Fibroblast of skin of left quadriceps (primary cell): Measurements from ENCODE around the gene MRTFB.

ENCODE experiments used
- DNase-seq, 2 experiments: peaks; one replicate each; pipeline ENCODE4 v3.0.0-alpha.2; 2013; ENCODE audit warnings: low read depth in 2 of 2

Gene MRTFB

DNA sequence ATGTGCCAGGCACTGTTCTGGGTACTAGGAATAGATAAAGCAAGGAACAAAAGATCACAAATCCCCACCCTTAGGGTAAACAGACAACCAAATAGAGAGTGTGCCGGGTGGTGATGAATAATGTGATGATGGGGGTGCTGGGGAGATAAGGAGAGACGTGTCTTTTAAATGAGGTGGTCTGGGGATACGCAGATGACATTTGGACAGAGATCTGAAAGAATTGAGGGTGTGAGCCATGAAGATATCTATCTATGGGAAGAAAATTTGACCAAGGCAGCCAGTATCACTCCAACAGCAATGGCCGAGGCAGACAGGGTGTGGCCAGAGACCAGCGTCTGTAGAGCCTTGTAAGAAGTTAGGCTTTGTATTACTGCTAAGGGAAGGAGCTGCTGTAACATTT lies 165.3 kb downstream of the MRTFB start:
- DNase-seq = no peak

DNA sequence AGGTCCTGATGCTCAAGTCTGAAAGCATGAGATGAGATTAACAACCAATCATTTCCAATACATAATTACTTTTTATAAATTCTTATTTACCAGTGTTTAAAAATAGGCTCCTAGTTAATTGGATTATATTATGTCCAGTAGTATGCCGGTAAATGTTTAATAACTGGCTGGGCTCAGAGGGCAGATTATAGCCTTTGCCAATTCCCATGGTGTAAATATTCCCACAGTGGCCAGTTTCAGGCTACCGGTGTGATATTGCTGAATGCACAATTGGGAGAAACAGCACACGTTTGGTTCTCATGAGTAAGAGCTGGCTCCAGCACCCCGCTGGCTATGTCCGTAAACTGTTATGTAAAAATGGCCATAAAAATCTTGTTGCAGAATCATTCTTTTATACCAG lies 167.6 kb downstream of the MRTFB start:
- DNase-seq = no peak

DNA sequence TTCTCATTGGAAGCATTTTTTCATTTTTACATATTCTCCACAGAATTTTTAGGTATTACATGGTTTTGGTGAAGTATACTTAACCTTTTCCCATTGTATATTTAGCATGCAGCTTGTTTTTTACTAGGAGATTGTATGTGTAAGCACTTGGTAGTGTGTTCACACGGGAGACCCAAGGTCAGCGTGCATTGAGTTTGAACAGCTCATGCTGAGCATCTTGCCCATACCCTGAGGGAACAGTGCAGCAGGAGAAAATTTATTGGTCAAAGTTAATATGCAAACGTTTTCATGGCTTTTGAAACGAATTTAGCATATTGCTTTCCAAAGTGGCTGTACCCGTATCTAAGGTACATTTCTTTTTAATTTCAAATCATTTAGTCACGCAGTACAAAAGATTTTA lies 168.7 kb downstream of the MRTFB start:
- no peak for DNase-seq

DNA sequence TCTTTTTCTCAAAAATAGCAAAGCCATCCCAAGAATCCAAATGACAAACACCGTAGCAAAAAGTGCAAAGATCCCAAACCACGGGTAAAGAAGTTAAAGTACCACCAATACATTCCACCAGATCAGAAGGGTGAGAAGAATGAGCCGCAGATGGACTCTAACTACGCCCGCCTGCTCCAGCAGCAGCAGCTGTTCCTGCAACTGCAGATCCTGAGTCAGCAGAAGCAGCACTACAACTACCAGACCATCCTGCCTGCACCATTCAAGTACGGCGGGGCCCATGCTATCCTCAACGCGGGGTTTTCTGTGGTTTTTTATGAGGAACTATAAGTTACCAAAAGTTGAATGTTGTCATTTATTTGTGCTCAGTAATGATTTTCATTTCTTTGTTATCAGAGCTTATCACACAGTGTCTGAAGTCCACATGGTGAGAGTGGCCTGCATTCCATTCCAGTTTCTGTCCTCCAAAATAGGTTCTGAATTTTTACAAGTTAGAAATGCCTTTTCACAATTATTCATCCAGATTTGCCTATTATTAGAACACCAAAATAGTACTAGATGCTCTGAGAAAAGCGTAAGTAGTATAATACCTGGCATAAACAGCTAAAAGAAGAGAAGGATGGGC lies 169.2 kb downstream of the MRTFB start:
- DNase-seq = peak in 1 of 2 experiments; percentile 9

DNA sequence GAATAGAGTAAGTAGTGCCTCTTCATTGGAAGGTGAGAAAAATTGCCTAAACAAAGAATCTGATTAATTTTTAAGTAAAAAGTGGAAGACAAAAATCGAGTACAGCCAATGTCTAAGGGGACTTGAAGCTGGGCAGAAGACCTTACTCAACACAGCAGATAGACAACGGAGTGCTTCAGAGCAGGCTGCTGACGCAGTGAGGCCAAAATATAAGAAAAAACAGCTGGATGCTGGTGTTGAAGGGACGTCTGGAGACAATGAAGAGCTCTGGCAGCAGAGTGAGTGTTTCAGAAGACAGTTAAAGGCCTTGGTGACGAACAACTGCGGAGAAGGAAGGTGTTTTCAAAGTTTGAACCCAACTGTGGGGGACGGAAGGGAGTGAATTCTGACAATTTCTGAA lies 169.8 kb downstream of the MRTFB start:
- no peak for DNase-seq

DNA sequence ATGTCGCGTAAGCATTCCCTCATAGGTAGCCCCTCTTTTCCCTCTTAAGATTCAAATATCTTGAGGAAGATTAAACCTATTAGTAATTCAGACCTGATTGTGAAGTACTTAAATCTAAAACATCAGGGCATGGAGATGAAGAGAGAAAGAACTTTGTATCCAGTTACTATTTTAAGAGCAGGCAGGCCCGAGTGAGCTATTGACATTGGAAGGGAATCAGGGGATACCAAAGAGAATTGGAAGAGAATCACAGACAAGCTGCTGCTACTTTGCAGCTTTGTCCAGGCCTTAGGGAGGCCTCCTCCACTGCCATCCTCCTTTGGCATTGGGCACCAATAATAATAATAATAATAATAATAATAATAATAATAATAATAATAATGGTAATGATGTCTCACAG lies 170.5 kb downstream of the MRTFB start:
- no peak for DNase-seq

DNA sequence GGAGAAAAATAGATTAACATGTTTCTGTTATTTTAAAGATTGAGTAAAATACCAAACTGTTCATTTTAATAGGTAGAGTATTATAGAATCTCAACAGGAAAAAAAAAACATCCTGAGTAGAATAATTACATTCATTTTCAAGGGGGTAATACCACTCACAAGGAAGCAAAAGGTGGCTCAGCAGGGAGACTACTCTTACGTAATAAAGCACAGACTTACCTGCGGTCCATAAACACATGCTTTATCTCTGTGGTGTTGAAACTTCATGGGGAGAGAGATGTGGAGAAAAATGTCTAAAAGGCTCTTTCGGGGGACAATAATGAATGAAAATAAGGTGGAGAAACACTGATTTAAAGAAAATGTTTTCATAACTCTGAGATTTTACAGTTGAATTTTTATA lies 171.7 kb downstream of the MRTFB start:
- DNase-seq = no peak

DNA sequence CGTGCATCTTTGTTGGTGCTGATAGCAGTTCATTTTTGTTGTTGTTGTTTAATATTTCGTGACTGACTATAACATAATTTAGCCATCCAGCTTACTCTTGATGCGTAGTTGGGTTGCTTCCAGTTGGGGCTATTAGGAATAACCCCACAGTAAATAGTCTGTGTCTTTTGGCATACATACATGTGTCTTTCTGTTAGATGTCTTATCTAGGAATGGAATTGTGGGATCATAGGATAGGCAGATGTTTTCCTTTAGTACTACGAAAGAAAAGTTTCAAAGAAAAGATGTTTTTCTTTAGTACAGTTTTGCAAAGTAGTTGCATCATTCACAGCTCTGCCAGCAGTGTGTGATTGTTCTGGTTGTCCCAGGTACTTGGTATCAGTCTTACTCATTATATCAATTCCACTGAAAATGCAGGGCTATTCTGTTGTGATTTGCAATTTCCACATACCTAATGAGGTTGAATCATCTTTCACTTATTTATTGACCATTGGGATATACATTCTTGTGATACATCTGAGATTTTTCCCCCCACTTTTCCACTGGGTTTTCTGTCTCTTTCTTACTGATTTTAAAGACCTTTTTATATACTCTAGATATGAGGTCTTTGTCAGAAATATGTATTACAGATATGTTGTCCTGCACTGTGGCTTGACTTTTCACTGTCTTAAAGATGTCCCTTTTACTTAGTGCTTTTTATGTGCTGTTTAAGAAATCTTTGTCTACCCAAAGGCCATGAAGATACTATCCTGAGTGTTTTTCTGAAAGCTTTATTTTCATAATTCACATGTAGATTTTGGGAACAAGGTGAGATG lies 173.3 kb downstream of the MRTFB start:
- peak; percentile 41 to 44 for DNase-seq

DNA sequence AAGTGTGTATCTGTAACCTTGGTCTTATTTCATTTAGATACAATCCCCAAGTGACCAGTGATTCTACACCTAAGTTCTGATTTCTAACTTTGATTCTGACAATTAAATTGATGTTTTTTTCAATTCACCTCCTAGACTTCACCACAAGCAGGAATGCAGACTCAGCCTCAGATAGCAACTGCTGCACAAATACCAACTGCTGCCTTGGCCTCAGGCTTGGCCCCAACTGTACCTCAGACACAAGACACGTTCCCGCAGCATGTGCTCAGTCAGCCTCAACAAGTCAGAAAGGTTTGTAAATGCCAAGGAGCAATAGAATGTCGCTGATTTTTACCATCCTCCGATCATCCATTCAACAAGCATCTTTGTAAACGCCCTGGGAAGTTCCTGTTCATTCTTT lies 177.7 kb downstream of the MRTFB start:
- no peak for DNase-seq

DNA sequence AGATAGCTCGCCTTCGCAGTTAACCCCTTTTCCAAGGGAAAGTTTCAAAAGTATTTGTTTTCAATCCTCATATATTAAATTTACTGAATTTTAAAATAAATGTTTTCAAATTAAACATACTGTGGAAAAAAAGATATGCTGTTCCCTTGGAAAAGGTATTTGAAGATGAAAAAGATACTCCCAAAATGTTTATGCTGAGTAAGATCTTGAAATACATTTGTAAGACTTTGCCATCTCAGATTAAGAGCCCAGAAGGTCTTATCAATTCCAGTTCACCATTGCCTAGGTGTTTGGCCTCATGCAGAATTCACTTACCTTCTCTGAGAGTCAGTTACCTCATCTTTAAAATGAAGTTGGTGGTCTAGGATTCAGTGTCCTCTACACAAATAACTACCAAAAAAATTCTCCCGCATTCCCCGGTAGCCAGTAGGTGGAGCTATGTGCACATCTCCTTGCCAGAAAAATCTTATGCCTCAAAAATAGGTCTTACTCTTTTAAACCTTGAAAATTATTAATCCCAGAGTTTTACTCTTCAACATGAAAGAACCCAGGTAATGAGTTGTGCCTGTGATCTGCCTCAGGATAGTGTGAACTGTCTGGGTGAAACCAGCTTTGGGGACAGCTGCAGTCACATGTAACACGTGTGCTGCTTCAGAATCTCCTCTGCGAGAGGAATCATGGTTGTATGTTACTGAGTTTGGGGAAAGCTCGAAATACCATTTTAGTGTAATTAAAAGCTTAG lies 178.3 kb downstream of the MRTFB start:
- DNase-seq = peak in 1 of 2 experiments; percentile 16

DNA sequence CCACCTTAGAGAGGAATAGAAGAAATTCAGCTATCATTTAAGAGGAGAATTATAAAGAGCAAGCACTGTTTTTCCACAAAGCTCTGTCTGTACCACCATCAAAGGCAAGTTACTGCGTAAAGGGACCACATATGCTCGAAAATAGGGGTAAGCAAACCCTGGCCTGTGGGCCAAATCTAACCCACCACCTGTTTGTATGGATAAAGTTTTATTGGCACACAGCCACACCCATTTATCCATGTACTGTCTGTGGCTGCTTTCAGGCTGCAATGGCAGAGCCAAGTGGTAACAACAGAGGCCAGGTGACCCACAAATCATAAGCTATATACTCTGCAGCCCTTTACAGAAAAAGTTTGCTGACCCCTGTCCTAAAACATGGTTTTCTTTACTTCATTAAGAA lies 180.3 kb downstream of the MRTFB start:
- DNase-seq = no peak

DNA sequence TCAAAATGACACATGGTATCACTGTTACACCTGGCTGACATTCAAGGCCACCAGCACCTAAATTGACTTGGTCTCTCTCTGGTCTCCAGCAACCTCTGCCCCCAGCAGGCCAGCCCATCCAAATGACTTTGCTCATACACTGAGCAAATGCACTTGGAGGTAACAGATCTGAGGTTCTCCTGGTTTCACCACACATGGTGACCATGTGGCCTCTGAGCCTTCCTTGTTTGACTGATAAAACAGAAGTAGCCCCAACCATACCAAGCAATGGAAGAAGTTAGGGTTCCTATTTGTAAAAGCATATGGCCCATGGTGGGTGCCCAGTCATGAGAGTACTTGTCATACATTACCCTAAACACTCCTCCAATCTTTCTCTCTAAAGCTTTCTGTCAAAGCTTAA lies 181.7 kb downstream of the MRTFB start:
- no peak for DNase-seq

DNA sequence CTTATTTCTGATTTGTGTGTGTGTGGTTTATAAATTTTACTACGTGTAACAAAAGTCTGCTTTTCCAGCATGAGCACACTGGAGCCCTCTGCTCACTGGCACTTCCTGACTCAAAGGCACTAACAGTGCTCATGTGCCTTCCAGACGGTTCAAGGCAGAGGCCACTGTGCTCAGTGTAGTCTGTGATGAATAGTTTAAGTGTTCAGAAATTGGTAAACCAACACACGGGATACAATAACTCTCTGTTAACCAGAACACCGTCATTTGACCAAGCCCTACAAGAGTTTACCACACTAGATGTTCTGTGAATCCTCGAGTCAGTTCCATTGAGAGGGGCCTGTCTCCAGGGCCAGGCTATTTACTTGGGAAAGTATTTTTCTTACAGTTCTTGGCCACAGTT lies 191.9 kb downstream of the MRTFB start:
- no peak for DNase-seq

DNA sequence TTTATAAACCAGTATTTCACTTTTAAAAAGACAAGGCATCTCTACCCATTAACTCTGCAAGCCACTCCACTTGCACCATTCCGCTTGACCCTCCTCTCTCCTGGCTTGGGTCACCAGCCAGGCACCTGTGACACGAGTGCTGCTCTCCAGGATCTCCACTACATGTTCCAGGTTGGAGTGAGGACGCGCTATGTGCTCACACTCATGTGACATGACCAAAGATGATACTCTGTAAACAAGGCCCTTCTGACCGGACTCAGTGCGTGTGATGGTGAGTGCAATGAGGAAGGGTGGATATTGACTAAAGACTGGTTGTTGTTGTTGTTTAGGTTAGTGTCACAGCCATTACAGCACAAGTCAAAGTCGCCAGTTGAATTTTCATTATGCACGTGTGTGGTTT lies 192.7 kb downstream of the MRTFB start:
- DNase-seq = no peak

DNA sequence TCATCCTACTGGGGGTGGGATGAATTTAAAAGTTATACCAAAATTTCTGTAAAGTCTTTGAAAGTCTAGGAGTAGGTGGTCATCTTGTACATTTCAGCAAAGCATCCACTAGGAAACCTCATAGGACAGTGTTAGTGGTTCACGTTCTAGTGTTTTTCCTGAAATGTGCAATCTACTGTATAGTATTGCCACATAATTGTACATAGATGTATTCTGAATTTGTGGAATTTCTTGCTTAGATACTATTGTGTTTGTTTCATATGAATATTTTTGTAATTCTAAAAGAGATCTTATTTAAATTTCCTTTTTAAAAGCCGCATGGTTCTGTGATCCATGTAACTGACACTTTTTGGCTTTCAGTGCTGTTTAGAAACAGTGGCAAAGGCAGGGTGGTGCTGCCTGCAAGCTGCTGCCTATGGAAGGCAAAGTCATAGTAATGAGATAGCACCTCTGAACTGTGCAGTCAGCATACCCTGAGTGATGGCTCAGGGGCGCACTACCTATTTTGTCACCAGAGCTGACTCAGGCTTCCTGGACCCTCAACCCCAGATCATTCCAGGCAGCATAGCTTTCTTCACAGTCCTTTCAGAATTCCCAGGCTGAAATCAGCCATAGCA lies 193.3 kb downstream of the MRTFB start:
- no peak for DNase-seq

DNA sequence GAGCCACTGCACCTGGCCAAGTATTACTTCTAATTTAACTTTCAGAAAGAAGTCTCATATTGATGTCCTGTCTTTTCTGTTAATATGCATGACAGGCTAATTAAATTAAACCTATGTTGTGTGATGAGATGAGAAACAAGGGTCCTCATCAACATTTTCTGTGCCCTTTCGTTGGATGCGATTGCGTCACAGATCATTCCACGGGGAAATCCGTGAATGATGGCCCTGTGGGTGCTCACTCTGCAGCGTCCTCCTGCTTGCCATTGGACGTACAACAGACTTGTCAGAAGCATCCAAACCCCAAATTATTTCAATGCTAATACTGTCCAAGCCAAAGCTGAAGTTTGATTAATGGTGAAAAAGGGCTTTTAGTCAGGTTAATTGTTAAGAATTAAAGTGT lies 197.0 kb downstream of the MRTFB start:
- DNase-seq = no peak

DNA sequence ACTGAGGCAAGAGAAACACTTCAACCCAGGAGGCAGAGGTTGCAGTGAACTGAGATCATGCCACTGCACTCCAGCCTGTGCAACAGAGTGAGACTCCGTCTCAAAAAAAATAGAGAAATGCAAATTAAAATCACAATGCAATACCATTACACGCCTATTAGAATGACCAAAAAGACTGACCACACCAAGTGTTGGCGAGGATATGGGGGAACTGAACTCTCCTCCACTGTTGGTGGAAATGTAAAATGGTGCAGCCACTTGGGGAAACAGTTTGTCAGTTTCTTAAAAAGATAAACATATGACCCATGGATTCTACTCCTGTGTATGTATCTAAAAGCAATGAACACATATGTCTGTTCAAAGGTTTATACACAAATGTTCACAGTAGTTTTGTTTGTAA lies 204.8 kb downstream of the MRTFB start:
- no peak for DNase-seq

DNA sequence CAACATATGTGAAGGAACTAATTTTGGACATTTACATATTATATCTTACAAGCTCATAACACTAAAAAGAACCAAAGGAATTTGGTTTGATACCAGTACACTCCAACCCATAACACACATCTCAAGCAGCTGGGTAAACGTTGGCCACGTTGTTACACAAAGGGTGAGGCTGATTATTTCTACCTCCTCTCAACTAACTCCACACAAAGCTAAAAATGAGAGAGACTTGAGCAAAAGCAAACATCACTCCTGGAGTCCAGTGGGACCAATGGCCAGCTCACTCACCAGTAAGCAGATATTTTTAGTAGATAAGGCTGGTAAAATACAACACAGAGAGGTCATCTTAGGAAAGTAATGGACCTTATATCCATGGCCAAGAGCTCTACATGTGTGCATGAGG lies 207.6 kb downstream of the MRTFB start:
- DNase-seq = no peak

DNA sequence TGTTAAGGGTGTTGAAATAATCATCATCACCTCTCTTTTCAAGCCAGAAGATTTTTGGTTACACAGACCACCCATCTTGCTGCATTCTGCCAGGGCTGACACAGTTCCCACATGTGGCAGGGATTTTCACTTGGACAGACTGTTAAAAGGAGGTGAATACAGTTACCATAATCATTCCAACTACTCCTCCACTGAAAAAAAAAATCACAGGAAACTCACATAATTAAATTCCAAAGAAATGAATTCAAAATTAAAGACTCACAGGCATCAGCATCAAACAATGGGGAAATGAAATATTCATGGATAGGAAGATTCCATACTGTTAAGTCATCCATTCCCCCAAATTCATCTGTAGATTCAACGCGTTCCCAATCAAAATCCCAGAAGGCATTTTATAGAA lies 209.4 kb downstream of the MRTFB start:
- peak; percentile 60 to 64 for DNase-seq

DNA sequence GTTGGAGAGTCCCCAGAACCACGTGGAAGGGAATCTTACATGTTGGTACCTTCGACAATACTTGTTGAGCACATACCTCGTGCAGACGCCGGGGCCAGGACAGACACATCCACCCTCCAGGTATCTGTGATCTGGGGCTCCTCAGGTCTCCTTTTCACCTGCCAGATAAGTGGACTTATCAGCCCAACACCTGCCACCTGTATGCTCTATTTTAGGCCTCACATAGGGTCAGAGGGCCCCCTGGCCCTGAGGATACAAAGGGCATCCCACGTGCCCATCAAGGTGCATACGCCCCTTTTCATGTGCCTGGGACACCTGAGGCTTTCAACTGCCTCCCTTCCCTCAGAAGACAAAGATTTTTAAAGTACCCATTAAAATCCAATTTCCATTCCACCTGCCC lies 212.7 kb downstream of the MRTFB start:
- no peak for DNase-seq

DNA sequence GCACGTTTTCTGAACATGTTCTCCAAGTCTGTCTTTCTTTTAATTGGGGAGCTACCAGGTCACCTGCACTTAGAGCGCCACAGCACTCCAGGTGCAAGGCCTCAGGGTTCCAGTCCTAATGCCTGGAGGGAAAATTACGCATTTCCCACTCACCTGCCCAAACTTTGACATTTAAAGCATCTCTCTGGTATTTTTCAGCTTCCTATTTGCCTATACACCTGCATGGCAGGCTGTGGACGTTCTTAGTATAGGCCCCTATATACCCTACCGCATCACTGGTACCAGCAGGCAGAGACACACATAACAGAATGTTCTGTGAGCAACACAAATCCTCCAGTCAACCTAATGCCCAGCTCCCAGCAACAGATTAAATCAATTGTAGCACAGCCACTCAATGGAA lies 213.3 kb downstream of the MRTFB start:
- no peak for DNase-seq

DNA sequence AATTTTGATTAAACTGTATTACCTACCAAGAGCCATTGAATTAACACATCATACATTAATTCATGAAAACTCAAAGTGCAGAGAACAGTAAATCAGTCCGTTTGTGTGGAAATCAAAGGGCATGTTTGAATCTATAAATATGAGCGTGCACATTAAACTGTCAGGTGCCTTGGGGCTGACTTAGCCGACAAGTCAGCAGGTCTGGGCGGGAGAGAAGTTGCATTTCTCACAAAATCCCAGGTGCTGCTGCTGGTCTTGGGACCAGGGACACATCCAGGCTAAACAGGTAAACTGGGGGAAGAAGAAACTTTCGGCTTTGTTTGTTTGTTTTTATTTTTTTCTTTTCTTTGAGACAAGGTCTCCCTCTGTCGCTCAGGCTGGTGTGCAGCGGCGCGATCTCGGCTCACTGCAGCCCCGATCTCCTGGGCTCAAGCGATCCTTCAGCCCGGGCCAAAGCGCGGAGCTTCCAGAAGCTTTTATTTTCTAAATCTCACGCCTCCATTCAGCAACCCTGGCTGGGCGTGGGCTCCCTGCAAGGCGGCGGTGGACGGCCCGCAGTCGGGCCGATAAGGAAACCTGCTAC lies 213.9 kb downstream of the MRTFB start:
- DNase-seq = no peak
